Measurements from ENCODE around the gene ATP6V0D1.

- TF ChIP-seq CTCF (conservative IDR thresholded peaks at IDR 0.05; ENCODE audit: low read depth, low read length) (no peak), EZH2phosphoT487 (IDR thresholded peaks at IDR 0.05; ENCODE audit: borderline replicate concordance, low read length) (no peak)
Measured at GRCh38 chr16:67445441-67445912, 35.5 kb downstream of the ATP6V0D1 start.

All from PC-3 (cell line).